NK-92 (cell line): ENCODE results near the gene LRRC73.
"Not testable (repeated sequence)": the region's sequence is repeated elsewhere in the genome, so short reads cannot be mapped to it uniquely, and the experiment has no call there.

Experiments used
- DNase-seq: peaks from one replicate; lab custom pipeline; 2025; ENCODE audit not compliant: unreplicated experiment; lab: John Stamatoyannopoulos, UW

Gene LRRC73

GRCh38 chr6:43467265-43467664 lies 42.9 kb downstream of the LRRC73 start:
- not testable (repeated sequence) for DNase-seq

- no peak for DNase-seq
These were observed 44.2 kb downstream of the LRRC73 start for GRCh38 chr6:43465948-43466347.

GRCh38 chr6:43464337-43464736 lies 45.8 kb downstream of the LRRC73 start:
- DNase-seq = no peak

- no peak for DNase-seq
These were observed 48.2 kb downstream of the LRRC73 start for GRCh38 chr6:43461936-43462335.

GRCh38 chr6:43460032-43460431 lies 50.1 kb downstream of the LRRC73 start:
- no peak for DNase-seq

- DNase-seq = no peak
These were observed 50.6 kb downstream of the LRRC73 start for GRCh38 chr6:43459535-43459934.

- DNase-seq = not testable (repeated sequence)
These were observed 52.0 kb downstream of the LRRC73 start for GRCh38 chr6:43458154-43458553.

GRCh38 chr6:43457643-43458042 lies 52.5 kb downstream of the LRRC73 start:
- DNase-seq = no peak
